ENCODE results near the gene ARHGAP15.

The ARHGAP15 gene

GRCh38 chr2:143697744-143698143 is 568.5 kb downstream of the ARHGAP15 start:
- DNase-seq (ENCODE audit: low spot score) = no peak

GRCh38 chr2:143698352-143698751 is 569.1 kb downstream of the ARHGAP15 start:
- DNase-seq (ENCODE audit: low spot score) = no peak

More at GRCh38 chr2:143697744-143698143, 568.5 kb downstream of the ARHGAP15 start:
- no peak for TF ChIP-seq CTCF (IDR thresholded peaks at IDR 0.05; ENCODE audit: extremely low read depth, missing control alignments)

GRCh38 chr2:143698888-143699570 is 569.8 kb downstream of the ARHGAP15 start:
- no peak for TF ChIP-seq CTCF (IDR thresholded peaks at IDR 0.05; ENCODE audit: extremely low read depth, missing control alignments)
- DNase-seq (ENCODE audit: low spot score) = no peak

More at GRCh38 chr2:143698352-143698751, 569.1 kb downstream of the ARHGAP15 start:
- TF ChIP-seq CTCF (IDR thresholded peaks at IDR 0.05; ENCODE audit: extremely low read depth, missing control alignments) = no peak

- no peak for TF ChIP-seq CTCF (IDR thresholded peaks at IDR 0.05; ENCODE audit: extremely low read depth, missing control alignments)
Measured at GRCh38 chr2:143700865-143701264, 571.6 kb downstream of the ARHGAP15 start.

GRCh38 chr2:143701785-143702184 is 572.6 kb downstream of the ARHGAP15 start:
- no peak for DNase-seq (ENCODE audit: low spot score)
- TF ChIP-seq CTCF (IDR thresholded peaks at IDR 0.05; ENCODE audit: extremely low read depth, missing control alignments) = no peak

More at GRCh38 chr2:143700865-143701264, 571.6 kb downstream of the ARHGAP15 start:
- DNase-seq (ENCODE audit: low spot score) = no peak

GRCh38 chr2:143702931-143703330 is 573.7 kb downstream of the ARHGAP15 start:
- no peak for DNase-seq (ENCODE audit: low spot score)
- TF ChIP-seq CTCF (IDR thresholded peaks at IDR 0.05; ENCODE audit: extremely low read depth, missing control alignments) = no peak

GRCh38 chr2:143704451-143705106 is 575.4 kb downstream of the ARHGAP15 start:
- peak; percentile 14 for DNase-seq (ENCODE audit: low spot score)
- no peak for TF ChIP-seq CTCF (IDR thresholded peaks at IDR 0.05; ENCODE audit: extremely low read depth, missing control alignments)
